PC-9 (cell line): ENCODE measurements around the gene ADAMTSL1. TPM values are rescaled to one million over a fixed set of nuclear protein-coding genes. Genes with fewer than 3 reads are reported as not detected.

Experiments
- BruUV-seq: library from RNA; stranded (reverse); fragments of 400-500 nt; replicated peaks from 2 replicates; lab custom pipeline; 2021; lab: Mats Ljungman, UMichigan
- CTCF ChIA-PET: fragments of 300-600 bp; sonication (Branson Sonifier 250); formaldehyde crosslinking; loops from one replicate; lab custom pipeline; 2022; ENCODE audit warnings: antibody characterized with exemption; lab: Charles Lee
- POLR2A ChIA-PET: fragments of 300-600 bp; sonication (Branson Sonifier 250); formaldehyde crosslinking; loops from one replicate; lab custom pipeline; 2022; ENCODE audit warnings: antibody characterized with exemption; ENCODE audit not compliant: unreplicated experiment; lab: Charles Lee
- DNase-seq, 2 experiments: peaks; one replicate each; pipeline versions ENCODE4 v3.0.0 to v3.0.0-alpha.2; 2015 to 2022; ENCODE audit warnings: mixed read lengths in 1 of 2
- H2AFZ ChIP-seq: fragments of 200-600 bp; sonication (generic); 2 replicates; pipeline ENCODE4 v1.8.1; 2017; ENCODE audit warnings: antibody characterized with exemption
- H3F3A ChIP-seq: fragments of 200-600 bp; sonication (generic); 2 replicates; pipeline ENCODE4 v1.8.1; 2017; ENCODE audit warnings: antibody characterized with exemption, mild to moderate bottlenecking, low read depth; ENCODE audit not compliant: insufficient read depth
- H3K27ac ChIP-seq: fragments of 200-600 bp; sonication (generic); 2 replicates; pipeline ENCODE4 v1.6.1; 2016; ENCODE audit warnings: mixed run types
- H3K27me3 ChIP-seq: fragments of 200-600 bp; sonication (generic); 2 replicates; pipeline ENCODE4 v1.6.1; 2016; ENCODE audit warnings: low read depth, mixed run types; ENCODE audit not compliant: insufficient read depth
- H3K36me3 ChIP-seq: fragments of 200-600 bp; sonication (generic); 2 replicates; pipeline ENCODE4 v1.6.1; 2016; ENCODE audit warnings: low read depth, mixed run types
- H3K4me1 ChIP-seq: fragments of 200-600 bp; sonication (generic); replicated peaks from 2 replicates; pipeline ENCODE4 v1.6.1; 2016; ENCODE audit warnings: mixed run types; ENCODE audit not compliant: insufficient read depth
- H3K4me2 ChIP-seq: fragments of 200-600 bp; sonication (generic); 2 replicates; pipeline ENCODE4 v1.6.1; 2017; ENCODE audit warnings: mixed run types
- H3K4me3 ChIP-seq: fragments of 200-600 bp; sonication (generic); 2 replicates; pipeline ENCODE4 v1.6.1; 2016; ENCODE audit warnings: mixed run types
- H3K79me2 ChIP-seq: fragments of 200-600 bp; sonication (generic); 2 replicates; pipeline ENCODE4 v1.6.1; 2017; ENCODE audit warnings: low read depth, mixed run types
- H3K9me2 ChIP-seq: fragments of 200-600 bp; sonication (generic); 2 replicates; pipeline ENCODE4 v1.8.1; 2017; ENCODE audit warnings: mild to moderate bottlenecking; ENCODE audit not compliant: insufficient read depth
- H3K9me3 ChIP-seq: fragments of 200-600 bp; sonication (generic); 2 replicates; pipeline ENCODE4 v1.8.1; 2016; ENCODE audit warnings: low read depth; ENCODE audit not compliant: insufficient read depth
- H4K20me1 ChIP-seq: fragments of 200-600 bp; sonication (generic); 2 replicates; pipeline ENCODE4 v1.8.1; 2017; ENCODE audit not compliant: insufficient read depth
- CTCF ChIP-seq: fragments of 200-600 bp; sonication (generic); conservative IDR thresholded peaks from 2 replicates; pipeline ENCODE4 v1.6.1; 2017; ENCODE audit warnings: mixed run types, antibody characterized with exemption, mild to moderate bottlenecking, moderate library complexity
- EZH2 ChIP-seq: fragments of 200-600 bp; sonication (generic); IDR thresholded peaks from 2 replicates; pipeline ENCODE4 v1.8.0; 2017; ENCODE audit warnings: antibody characterized with exemption, low read depth
- intact Hi-C: fragments of 100-400 bp; cut with micrococcal nuclease; formaldehyde crosslinking; loops from one replicate; pipeline ENCODE4 v1.10.0; 2022; ENCODE audit not compliant: unreplicated experiment
- total RNA-seq: library from RNA; stranded (reverse); gene quantifications from 2 replicates; pipeline ENCODE4 v1.2.3, GENCODE V29; 2021

ADAMTSL1 gene
- total RNA-seq, 1 experiment from 2014 or later, result not detected

DNA sequence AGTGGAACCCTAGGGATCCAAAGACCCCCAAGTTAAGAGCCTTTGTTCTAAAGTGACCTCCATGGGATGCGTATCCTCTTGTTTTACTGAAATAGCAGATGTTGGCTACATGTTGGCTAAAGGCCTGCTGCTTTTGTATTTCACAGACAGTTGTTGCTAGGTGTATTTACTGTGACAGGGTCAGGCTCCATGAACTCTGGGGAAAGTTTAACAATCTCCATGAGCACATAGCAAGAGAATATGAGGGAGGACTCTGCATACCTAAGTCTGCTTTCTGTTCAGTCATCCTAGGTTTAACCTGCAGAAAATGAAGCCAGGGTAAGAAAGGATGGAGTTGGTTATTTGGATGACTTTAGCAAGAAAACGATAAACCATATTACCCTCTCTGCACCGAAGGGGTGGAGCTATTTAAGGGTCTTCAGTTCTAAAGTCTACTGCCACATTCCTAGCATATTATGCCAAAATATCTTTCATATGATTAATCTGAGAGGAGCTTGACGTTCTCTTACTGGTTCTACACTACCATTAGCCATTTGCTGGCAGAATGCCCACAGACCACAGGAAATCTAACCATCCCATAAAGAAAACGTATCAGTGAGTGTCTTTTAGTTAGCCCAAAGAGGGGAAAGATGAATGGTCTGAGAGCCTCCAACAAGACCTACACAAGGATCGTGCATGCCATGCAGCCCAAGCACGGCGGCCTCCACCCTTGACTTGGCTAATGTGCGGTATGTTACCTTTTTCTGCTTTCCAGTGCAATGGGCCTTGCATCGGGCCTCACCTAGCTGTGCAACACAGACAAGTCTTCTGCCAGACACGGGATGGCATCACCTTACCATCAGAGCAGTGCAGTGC is 431.3 kb downstream of the ADAMTSL1 start:
- ChIA-PET POLR2A (no interaction called here), CTCF (no interaction called here)
- BruUV-seq, result no TSS peak
- no peaks in the 10 kb centered on the region for H4K20me1 ChIP-seq
- no peaks in the 10 kb centered on the region for H3K4me1 ChIP-seq
- H3K79me2 ChIP-seq, result no peaks in the 10 kb centered on the region
- peaks cover 22% of the 10 kb centered on the region for H3K27me3 ChIP-seq
- TF ChIP-seq EZH2 (no peak), CTCF (no peak)
- H3K36me3 ChIP-seq, result no peaks in the 10 kb centered on the region
- no peaks in the 10 kb centered on the region for H3K9me2 ChIP-seq
- intact Hi-C loops, result no loop called here
- no peak overlapping the region for H2AFZ ChIP-seq
- H3K4me3 ChIP-seq, result no peak overlapping the region
- no peak overlapping the region for H3K27ac ChIP-seq
- DNase-seq, result no peak
- H3F3A ChIP-seq, result no peaks in the 10 kb centered on the region
- no peak overlapping the region for H3K4me2 ChIP-seq
- H3K9me3 ChIP-seq, result no peaks in the 10 kb centered on the region

DNA sequence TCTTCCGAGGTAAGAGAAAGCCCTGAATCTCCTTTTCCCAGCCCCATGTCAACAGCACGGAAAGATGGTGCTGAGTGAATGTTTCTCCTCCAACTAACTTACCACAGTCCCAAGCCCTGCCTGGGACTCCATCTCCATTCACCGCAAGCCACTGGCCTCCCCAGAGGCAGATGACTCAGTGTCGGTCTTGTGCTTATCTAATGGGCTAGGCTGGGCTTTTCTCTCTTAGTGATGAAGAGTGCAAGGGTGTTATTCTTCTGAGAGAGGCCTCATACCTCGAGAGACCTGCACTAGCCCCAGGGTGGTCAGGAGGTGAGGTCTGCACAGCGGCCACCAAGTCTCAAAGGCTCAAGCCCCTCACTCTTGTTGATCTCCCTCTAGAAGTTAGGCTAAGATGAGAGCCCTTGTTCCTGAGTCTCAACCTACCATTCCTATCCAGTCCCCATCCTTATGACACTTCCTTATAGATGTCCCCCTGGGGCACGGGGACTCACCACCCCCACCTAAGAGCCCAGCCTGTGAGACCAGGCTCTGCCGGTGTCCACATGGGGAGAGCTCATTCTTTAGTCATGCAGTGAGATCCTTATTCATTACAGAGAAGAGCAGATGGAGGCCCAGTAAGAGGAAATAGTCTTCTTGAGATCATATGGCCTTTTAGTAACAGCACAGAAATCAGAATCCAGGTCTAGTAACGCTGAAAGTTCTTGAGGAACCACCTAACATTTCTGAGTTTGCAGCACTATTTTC is 432.1 kb downstream of the ADAMTSL1 start:
- H3K4me2 ChIP-seq, result no peak overlapping the region

More for the DNA sequence above, 432.1 kb downstream of the ADAMTSL1 start:
- Histone ChIP-seq H3K36me3 (no peaks in the 10 kb centered on the region), H2AFZ (no peak overlapping the region), H3K27ac (no peak overlapping the region), H3K79me2 (no peaks in the 10 kb centered on the region), H3K4me1 (no peaks in the 10 kb centered on the region), H3K4me3 (no peak overlapping the region), H4K20me1 (no peaks in the 10 kb centered on the region), H3K9me2 (no peaks in the 10 kb centered on the region), H3K9me3 (no peaks in the 10 kb centered on the region), H3F3A (no peaks in the 10 kb centered on the region), H3K27me3 (peaks cover 28% of the 10 kb centered on the region)
- TF ChIP-seq EZH2 (no peak), CTCF (no peak)
- no TSS peak for BruUV-seq
- POLR2A ChIA-PET, result no interaction called here
- CTCF ChIA-PET, result no interaction called here
- no peak for DNase-seq
- intact Hi-C loops, result no loop called here
